Natural killer cell treated with Interleukin-12 subunit alpha and Interleukin-12 subunit beta and Interleukin-15 and Interleukin-18, amount 100 ng/mL, for 72 hours (primary cell): ENCODE results near the gene HDAC11. TPM values are rescaled to one million over a fixed set of nuclear protein-coding genes. Genes with fewer than 3 reads are reported as not detected.

Experiments used
- ATAC-seq, 2 donors: fragments of 150-1000 bp; cut with Tn5 transposase in 1 of 2; sonication (Bioruptor Pico), chemical (Tn5 transposase) in 1 of 2; 2 replicates each; pipeline ENCODE4 v1.10.0; 2021
- DNase-seq: peaks from one replicate; pipeline ENCODE4 v3.0.0; 2022; ENCODE audit warnings: low spot score
- H3K27ac Mint-ChIP-seq, 2 donors: 1 replicate in 1 of 2; 2 replicates in 1 of 2; pipeline ENCODE4 v1.8.0; 2022; ENCODE audit warnings: mixed read lengths in 2 of 2, mild to moderate bottlenecking in 1 of 2, moderate library complexity in 1 of 2
- H3K27me3 Mint-ChIP-seq, 2 donors: 1 replicate in 1 of 2; 2 replicates in 1 of 2; pipeline ENCODE4 v1.8.0; 2022; ENCODE audit warnings: mixed read lengths in 2 of 2
- H3K36me3 Mint-ChIP-seq: one replicate; pipeline ENCODE4 v1.8.0; 2022; ENCODE audit warnings: mixed read lengths
- H3K4me1 Mint-ChIP-seq, 2 donors: 1 replicate in 1 of 2; 2 replicates in 1 of 2; pipeline ENCODE4 v1.8.0; 2022; ENCODE audit warnings: low read depth in 2 of 2, mixed read lengths in 2 of 2, mild to moderate bottlenecking in 1 of 2
- H3K4me3 Mint-ChIP-seq: one replicate; pipeline ENCODE4 v1.8.0; 2022; ENCODE audit warnings: mixed read lengths
- H3K9me3 Mint-ChIP-seq: 2 replicates; pipeline ENCODE4 v1.8.0; 2022; ENCODE audit warnings: mixed read lengths
- total RNA-seq, 2 donors: library from RNA; stranded (reverse); gene quantifications; one replicate each; pipeline ENCODE4 v1.2.3, GENCODE V29; 2022

HDAC11 gene
- total RNA-seq, 2 donors from 2014 or later: 1.8 to 3.5 TPM

GRCh38 chr3:13524979-13525669 lies 45.0 kb downstream of the HDAC11 start:
- Mint-ChIP-seq H3K4me3 (no peak overlapping the region), H3K4me1 (no peaks in the 10 kb centered on the region), H3K27ac (no peak overlapping the region), H3K36me3 (no peaks in the 10 kb centered on the region), H3K9me3 (no peaks in the 10 kb centered on the region), H3K27me3 (peaks cover 4 to 10% of the 10 kb centered on the region in 2 donors)
- no peak for ATAC-seq
- no peak for DNase-seq

GRCh38 chr3:13525827-13526625 lies 45.9 kb downstream of the HDAC11 start:
- no peak overlapping the region for H3K27ac Mint-ChIP-seq
- no peaks in the 10 kb centered on the region for H3K36me3 Mint-ChIP-seq
- H3K4me3 Mint-ChIP-seq: no peak overlapping the region
- H3K9me3 Mint-ChIP-seq: no peaks in the 10 kb centered on the region
- ATAC-seq (peak in 1 of 2 donors; percentile 3), DNase-seq (no peak)
- H3K4me1 Mint-ChIP-seq: no peaks in the 10 kb centered on the region
- H3K27me3 Mint-ChIP-seq: peaks cover 4 to 10% of the 10 kb centered on the region in 2 donors

GRCh38 chr3:13526626-13526949 lies 46.5 kb downstream of the HDAC11 start:
- peaks cover 4 to 10% of the 10 kb centered on the region in 2 donors for H3K27me3 Mint-ChIP-seq
- no peak overlapping the region for H3K27ac Mint-ChIP-seq
- DNase-seq (no peak), ATAC-seq (peak in 1 of 2 donors; percentile 29)
- H3K4me3 Mint-ChIP-seq: no peak overlapping the region
- H3K36me3 Mint-ChIP-seq: no peaks in the 10 kb centered on the region
- H3K9me3 Mint-ChIP-seq: no peaks in the 10 kb centered on the region
- H3K4me1 Mint-ChIP-seq: no peaks in the 10 kb centered on the region

- Mint-ChIP-seq H3K9me3 (no peaks in the 10 kb centered on the region), H3K27ac (no peak overlapping the region), H3K36me3 (no peaks in the 10 kb centered on the region), H3K27me3 (peaks cover 4 to 13% of the 10 kb centered on the region in 2 donors), H3K4me3 (no peak overlapping the region), H3K4me1 (no peaks in the 10 kb centered on the region)
- ATAC-seq: no peak
- DNase-seq: no peak
Measured at GRCh38 chr3:13528217-13528867, 48.2 kb downstream of the HDAC11 start.

GRCh38 chr3:13529196-13530112 lies 49.3 kb downstream of the HDAC11 start:
- H3K4me3 Mint-ChIP-seq: no peak overlapping the region
- H3K27ac Mint-ChIP-seq: no peak overlapping the region
- DNase-seq: no peak
- H3K9me3 Mint-ChIP-seq: no peaks in the 10 kb centered on the region
- ATAC-seq: no peak
- H3K36me3 Mint-ChIP-seq: no peaks in the 10 kb centered on the region
- H3K27me3 Mint-ChIP-seq: peaks cover 4 to 16% of the 10 kb centered on the region in 2 donors
- no peaks in the 10 kb centered on the region for H3K4me1 Mint-ChIP-seq

- no peak for DNase-seq
- Mint-ChIP-seq H3K4me1 (no peaks in the 10 kb centered on the region), H3K4me3 (no peak overlapping the region), H3K36me3 (no peaks in the 10 kb centered on the region), H3K9me3 (no peaks in the 10 kb centered on the region), H3K27me3 (peaks cover 4 to 16% of the 10 kb centered on the region in 2 donors), H3K27ac (no peak overlapping the region)
- no peak for ATAC-seq
Measured at GRCh38 chr3:13530241-13531009, 50.3 kb downstream of the HDAC11 start.

GRCh38 chr3:13532085-13532484 lies 52.0 kb downstream of the HDAC11 start:
- H3K9me3 Mint-ChIP-seq: no peaks in the 10 kb centered on the region
- no peak overlapping the region for H3K27ac Mint-ChIP-seq
- ATAC-seq: no peak
- H3K4me3 Mint-ChIP-seq: no peak overlapping the region
- no peak for DNase-seq
- H3K27me3 Mint-ChIP-seq: peaks cover 10 to 21% of the 10 kb centered on the region in 2 donors
- no peaks in the 10 kb centered on the region for H3K36me3 Mint-ChIP-seq
- H3K4me1 Mint-ChIP-seq: peaks cover 3 to 6% of the 10 kb centered on the region in 2 donors

GRCh38 chr3:13532631-13533030 lies 52.5 kb downstream of the HDAC11 start:
- Mint-ChIP-seq H3K36me3 (no peaks in the 10 kb centered on the region), H3K4me1 (peaks cover 3 to 6% of the 10 kb centered on the region in 2 donors), H3K27ac (no peak overlapping the region), H3K9me3 (no peaks in the 10 kb centered on the region), H3K27me3 (peaks cover 10 to 24% of the 10 kb centered on the region in 2 donors), H3K4me3 (no peak overlapping the region)
- DNase-seq (no peak), ATAC-seq (no peak)

- DNase-seq (no peak), ATAC-seq (no peak)
- peaks cover 12 to 21% of the 10 kb centered on the region in 2 donors for H3K27me3 Mint-ChIP-seq
- no peaks in the 10 kb centered on the region for H3K9me3 Mint-ChIP-seq
- H3K36me3 Mint-ChIP-seq: no peaks in the 10 kb centered on the region
- H3K27ac Mint-ChIP-seq: no peak overlapping the region
- peaks cover 6% of the 10 kb centered on the region in 2 donors for H3K4me1 Mint-ChIP-seq
- no peak overlapping the region for H3K4me3 Mint-ChIP-seq
Measured at GRCh38 chr3:13533885-13534301, 53.8 kb downstream of the HDAC11 start.

GRCh38 chr3:13535526-13535875 lies 55.4 kb downstream of the HDAC11 start:
- no peak overlapping the region for H3K4me3 Mint-ChIP-seq
- H3K27me3 Mint-ChIP-seq: peaks cover 11 to 14% of the 10 kb centered on the region in 2 donors
- H3K4me1 Mint-ChIP-seq: peaks cover 6 to 7% of the 10 kb centered on the region in 2 donors
- ATAC-seq: no peak
- H3K36me3 Mint-ChIP-seq: no peaks in the 10 kb centered on the region
- no peak overlapping the region for H3K27ac Mint-ChIP-seq
- H3K9me3 Mint-ChIP-seq: no peaks in the 10 kb centered on the region
- DNase-seq: no peak

GRCh38 chr3:13535905-13536304 lies 55.8 kb downstream of the HDAC11 start:
- H3K27ac Mint-ChIP-seq: no peak overlapping the region
- no peak overlapping the region for H3K4me3 Mint-ChIP-seq
- DNase-seq: no peak
- no peak for ATAC-seq
- peaks cover 6 to 7% of the 10 kb centered on the region in 2 donors for H3K4me1 Mint-ChIP-seq
- no peaks in the 10 kb centered on the region for H3K36me3 Mint-ChIP-seq
- H3K9me3 Mint-ChIP-seq: no peaks in the 10 kb centered on the region
- peaks cover 12 to 14% of the 10 kb centered on the region in 2 donors for H3K27me3 Mint-ChIP-seq

- H3K36me3 Mint-ChIP-seq: no peaks in the 10 kb centered on the region
- ATAC-seq (no peak), DNase-seq (no peak)
- no peak overlapping the region for H3K27ac Mint-ChIP-seq
- H3K4me1 Mint-ChIP-seq: peaks cover 6 to 7% of the 10 kb centered on the region in 2 donors
- H3K27me3 Mint-ChIP-seq: peaks cover 13 to 14% of the 10 kb centered on the region in 2 donors
- no peak overlapping the region for H3K4me3 Mint-ChIP-seq
- no peaks in the 10 kb centered on the region for H3K9me3 Mint-ChIP-seq
Measured at GRCh38 chr3:13536432-13536831, 56.3 kb downstream of the HDAC11 start.

- Mint-ChIP-seq H3K27me3 (peaks cover 13 to 14% of the 10 kb centered on the region in 2 donors), H3K36me3 (no peaks in the 10 kb centered on the region), H3K4me1 (peaks cover 6 to 7% of the 10 kb centered on the region in 2 donors), H3K27ac (no peak overlapping the region), H3K9me3 (no peaks in the 10 kb centered on the region), H3K4me3 (no peak overlapping the region)
- ATAC-seq: no peak
- DNase-seq: no peak
Measured at GRCh38 chr3:13536832-13537231, 56.7 kb downstream of the HDAC11 start.
